AG04449 (cell line): ENCODE data around the gene RNH1.

ENCODE experiments used
- CTCF ChIA-PET: fragments of 350-600 bp; formaldehyde crosslinking; extraction: SDS; loops from one replicate; lab custom pipeline; 2021; ENCODE audit warnings: antibody characterized with exemption; lab: Yijun Ruan, JAX
- POLR2A ChIA-PET: fragments of 400-600, 350-600 bp; formaldehyde crosslinking; extraction: SDS; loops from one replicate; lab custom pipeline; 2020; ENCODE audit warnings: antibody characterized with exemption, inconsistent platforms; lab: Yijun Ruan, JAX
- DNase-seq: peaks from one replicate; pipeline ENCODE4 v3.0.0-alpha.2; 2010; ENCODE audit warnings: low read depth, low spot score
- H3K4me3 ChIP-seq: 2 replicates; pipeline ENCODE4 v1.5.1; 2011; ENCODE audit warnings: low read depth, mild to moderate bottlenecking, control low read depth, low read length
- CTCF ChIP-seq: IDR thresholded peaks from one replicate; pipeline ENCODE4 v1.5.1; 2011; ENCODE audit warnings: mild to moderate bottlenecking, moderate library complexity, low read length, control low read depth, inconsistent platforms; ENCODE audit not compliant: insufficient read depth; ENCODE audit errors: missing control alignments

RNH1 gene

GRCh38 chr11:496834-497564 lies 10.0 kb downstream of the RNH1 start:
- no peak for DNase-seq
- ChIA-PET CTCF (interaction anchor here (1.6 kb wide), 1 partner anchor 49 kb away, joined by 4 read pairs; no protein-coding TSS in a partner anchor), POLR2A (interaction anchor here (0.6 to 1.2 kb wide), 2 partner anchors 10 to 39 kb away, joined by 3 to 5 read pairs; partner anchors contain the start of gene RNH1)
- no peak for TF ChIP-seq CTCF
- no peak overlapping the region for H3K4me3 ChIP-seq

- DNase-seq, result no peak
- CTCF ChIA-PET, result interaction anchor here (1.6 kb wide), 1 partner anchor 47 kb away, joined by 4 read pairs; no protein-coding TSS in a partner anchor
- TF ChIP-seq CTCF, result no peak
- no peak overlapping the region for H3K4me3 ChIP-seq
- POLR2A ChIA-PET, result interaction anchor here (1.3 kb wide), 1 partner anchor 11 kb away, joined by 4 read pairs; the partner anchor contains the start of gene RNH1
Observed at GRCh38 chr11:495537-495931, 11.5 kb downstream of the RNH1 start.

GRCh38 chr11:494761-495536 lies 12.1 kb downstream of the RNH1 start:
- no peak for DNase-seq
- ChIA-PET POLR2A (interaction anchor here (1.3 kb wide), 1 partner anchor 12 kb away, joined by 4 read pairs; the partner anchor contains the start of gene RNH1), CTCF (no interaction called here)
- H3K4me3 ChIP-seq, result no peak overlapping the region
- TF ChIP-seq CTCF, result no peak

GRCh38 chr11:492427-493226 lies 14.4 kb downstream of the RNH1 start:
- TF ChIP-seq CTCF, result no peak
- ChIA-PET CTCF (interaction anchor here (1.0 kb wide), 1 partner anchor 25 kb away, joined by 3 read pairs; no protein-coding TSS in a partner anchor), POLR2A (no interaction called here)
- DNase-seq, result no peak
- H3K4me3 ChIP-seq, result no peak overlapping the region

GRCh38 chr11:491358-491757 lies 15.7 kb downstream of the RNH1 start:
- H3K4me3 ChIP-seq, result no peak overlapping the region

More at GRCh38 chr11:491358-491757, 15.7 kb downstream of the RNH1 start:
- DNase-seq, result no peak
- ChIA-PET POLR2A (no interaction called here), CTCF (no interaction called here)
- no peak for TF ChIP-seq CTCF
